DMS53 (cell line): ENCODE measurements around the gene PTPN6.

Experiments used
- DNase-seq: peaks from one replicate; lab custom pipeline; 2025; lab: John Stamatoyannopoulos, UW

The PTPN6 gene

DNA sequence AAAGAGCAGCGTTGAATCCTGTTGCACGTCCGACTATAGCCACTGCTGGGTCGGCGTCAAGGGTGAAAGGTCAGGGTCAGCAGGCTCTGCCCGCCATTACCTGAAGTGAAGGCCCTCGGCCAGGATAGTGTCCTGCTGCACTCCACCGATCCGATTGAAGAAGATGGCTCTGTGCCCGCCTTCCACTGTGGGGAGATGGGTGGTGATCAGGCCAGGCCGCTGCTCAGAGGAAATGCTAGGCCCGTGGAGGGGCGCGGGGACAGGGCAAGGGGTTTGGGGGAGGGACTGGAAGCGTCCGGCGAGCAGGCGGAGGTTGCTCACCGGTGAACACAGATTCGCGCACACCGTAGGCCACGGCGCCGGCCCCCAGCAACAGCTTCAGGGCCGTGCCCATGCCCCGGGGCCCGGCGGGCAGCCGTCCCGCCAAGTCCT is 19.0 kb downstream of the PTPN6 start:
- DNase-seq: no peak

DNA sequence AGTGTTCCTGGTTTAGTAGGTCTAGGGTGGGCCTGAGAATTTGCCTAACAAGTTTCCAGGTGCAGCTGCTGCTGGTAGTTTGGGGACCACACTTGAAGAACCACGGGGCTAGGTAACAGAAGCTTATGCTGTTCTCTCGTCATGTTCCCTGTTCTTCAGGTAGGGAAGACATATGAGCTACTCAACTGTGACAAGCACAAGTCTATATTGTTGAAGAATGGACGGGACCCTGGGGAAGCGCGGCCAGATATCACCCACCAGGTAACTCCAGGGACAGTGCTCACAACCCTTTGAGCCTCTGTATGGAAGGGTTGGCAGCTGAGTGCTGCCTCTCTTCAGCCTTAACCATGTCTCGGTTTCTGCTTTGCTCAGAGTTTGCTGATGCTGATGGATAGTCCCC is 23.0 kb downstream of the PTPN6 start:
- DNase-seq: no peak

DNA sequence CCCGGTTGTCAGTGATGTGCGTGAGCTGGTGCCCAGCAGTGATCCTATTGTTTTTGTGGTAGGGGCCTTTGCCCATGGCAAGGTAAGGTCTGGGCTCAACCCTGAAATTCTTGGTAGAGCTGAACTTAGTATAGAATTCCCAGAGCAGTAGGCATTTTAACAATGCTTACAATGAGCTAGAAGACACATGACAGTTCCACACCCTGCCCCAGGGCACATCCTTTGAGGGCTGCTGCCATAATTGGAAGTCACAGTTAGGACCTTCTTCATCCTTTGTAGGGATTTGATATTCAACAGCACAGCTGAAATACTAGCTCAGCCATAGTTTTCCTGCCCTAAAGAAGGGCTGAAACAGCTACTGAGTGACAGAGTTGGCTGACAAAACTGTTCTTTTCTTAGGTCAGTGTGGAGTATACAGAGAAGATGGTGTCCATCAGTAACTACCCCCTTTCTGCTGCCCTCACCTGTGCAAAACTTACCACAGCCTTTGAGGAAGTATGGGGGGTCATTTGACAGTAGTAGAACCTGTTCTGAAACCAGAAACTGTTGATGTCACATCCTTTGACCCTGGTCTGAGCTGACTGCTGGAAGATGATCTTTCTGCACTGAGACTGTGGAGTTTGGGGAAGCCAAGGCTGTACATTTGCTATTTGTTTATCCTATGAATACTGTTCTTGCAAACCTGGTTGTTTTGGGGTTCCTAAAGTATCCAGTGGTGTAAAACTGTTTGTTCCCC is 24.3 kb downstream of the PTPN6 start:
- DNase-seq: no peak

DNA sequence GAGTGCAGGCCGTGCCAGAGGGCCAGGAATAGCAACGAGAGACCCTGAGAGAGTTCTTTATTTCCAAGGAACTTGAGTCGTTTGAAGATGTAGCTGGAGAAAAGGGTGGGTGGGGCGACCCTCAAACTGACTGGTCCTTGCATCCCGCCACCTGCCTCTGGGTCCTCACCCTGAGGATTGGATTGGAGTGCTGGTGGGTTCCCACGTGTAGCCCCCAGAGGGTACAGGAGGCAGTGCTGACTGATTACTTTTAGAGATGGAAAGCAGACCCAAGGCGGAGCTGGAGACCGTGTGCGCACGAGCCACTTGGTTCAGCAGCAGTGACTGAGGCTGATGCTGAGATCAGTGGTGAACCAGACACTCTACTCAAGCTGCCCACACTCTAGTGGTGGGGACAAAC is 26.5 kb downstream of the PTPN6 start:
- no peak for DNase-seq

DNA sequence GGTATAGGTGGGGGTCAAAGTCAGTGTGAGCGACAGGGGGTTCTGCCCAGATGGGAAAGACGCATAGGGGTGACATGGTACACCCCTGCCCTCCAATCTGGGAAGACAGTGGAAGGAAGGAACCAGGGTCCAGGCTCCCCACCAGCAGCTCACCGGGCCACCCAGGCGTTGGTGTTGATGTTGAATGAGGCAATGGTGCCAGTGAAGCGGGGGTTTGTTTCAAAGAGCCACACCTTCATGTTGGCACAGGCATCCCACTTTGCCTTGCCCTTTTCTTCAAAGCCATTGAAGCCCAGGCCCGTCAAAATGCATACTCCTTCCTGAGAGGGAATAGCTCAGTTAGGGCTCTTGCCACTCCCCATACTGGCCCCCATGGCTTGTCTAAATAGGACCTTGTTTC is 27.0 kb downstream of the PTPN6 start:
- no peak for DNase-seq

DNA sequence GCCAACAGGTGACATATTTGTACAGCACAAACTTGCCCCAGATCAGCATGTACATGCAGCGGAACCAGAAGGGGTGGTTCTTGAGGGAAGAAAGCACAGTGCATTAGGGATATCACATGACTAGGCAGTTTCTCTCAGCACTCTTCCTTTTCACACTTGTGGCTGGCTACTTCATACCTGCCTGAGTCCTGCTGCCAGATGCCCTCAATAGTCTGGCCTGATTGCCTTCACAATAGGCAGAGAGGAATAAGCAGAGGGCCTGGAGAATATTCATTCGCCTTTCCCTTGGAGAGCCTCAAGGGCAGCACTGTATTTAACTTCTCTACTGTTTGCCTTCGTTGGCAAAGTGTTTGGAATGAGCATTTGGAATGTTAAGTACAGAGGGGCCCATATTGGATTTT is 27.5 kb downstream of the PTPN6 start:
- peak; percentile 55 for DNase-seq

DNA sequence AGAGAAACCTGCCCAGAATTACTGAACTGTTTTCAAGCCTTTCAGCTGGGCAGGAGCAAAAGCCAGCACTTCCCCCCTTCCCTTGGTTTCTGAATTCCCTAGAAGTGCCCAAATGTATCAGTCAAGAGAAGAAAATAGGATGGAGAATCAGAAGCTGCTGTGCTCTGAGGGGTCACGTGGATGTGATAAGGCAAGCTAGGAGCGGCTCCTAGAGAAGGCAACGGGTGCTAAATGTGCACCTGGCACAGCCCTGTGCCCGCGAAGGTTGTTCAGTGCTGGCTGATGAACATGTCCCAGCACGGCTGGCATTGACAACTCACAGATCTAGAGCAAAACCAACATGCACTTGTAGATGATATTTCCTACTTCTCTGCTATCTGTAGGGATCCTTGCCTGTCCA is 27.9 kb downstream of the PTPN6 start:
- DNase-seq: no peak

- DNase-seq: no peak
Measured at GRCh38 chr12:6979453-6979852, 28.3 kb downstream of the PTPN6 start.

DNA sequence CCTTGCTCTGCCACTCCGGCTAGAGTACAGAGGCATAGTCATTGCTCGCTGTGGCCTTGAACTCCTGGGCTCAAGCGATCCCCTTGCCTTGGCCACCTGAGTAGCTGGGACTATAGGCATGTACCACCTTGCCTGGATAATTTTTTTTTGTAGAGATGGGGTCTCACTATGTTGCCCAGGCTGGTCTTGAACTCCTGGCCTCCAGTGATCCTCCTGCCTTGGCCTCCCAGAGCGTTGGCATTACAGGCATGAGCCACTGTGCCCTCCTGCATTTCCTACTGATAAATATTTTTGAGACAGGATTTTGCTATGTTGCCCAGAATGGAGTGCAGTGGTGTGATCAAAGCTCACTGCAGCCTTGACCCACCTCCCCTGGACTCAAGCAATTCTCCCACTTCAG is 28.9 kb downstream of the PTPN6 start:
- DNase-seq: no peak

GRCh38 chr12:6980740-6981139 is 29.6 kb downstream of the PTPN6 start:
- DNase-seq: no peak

DNA sequence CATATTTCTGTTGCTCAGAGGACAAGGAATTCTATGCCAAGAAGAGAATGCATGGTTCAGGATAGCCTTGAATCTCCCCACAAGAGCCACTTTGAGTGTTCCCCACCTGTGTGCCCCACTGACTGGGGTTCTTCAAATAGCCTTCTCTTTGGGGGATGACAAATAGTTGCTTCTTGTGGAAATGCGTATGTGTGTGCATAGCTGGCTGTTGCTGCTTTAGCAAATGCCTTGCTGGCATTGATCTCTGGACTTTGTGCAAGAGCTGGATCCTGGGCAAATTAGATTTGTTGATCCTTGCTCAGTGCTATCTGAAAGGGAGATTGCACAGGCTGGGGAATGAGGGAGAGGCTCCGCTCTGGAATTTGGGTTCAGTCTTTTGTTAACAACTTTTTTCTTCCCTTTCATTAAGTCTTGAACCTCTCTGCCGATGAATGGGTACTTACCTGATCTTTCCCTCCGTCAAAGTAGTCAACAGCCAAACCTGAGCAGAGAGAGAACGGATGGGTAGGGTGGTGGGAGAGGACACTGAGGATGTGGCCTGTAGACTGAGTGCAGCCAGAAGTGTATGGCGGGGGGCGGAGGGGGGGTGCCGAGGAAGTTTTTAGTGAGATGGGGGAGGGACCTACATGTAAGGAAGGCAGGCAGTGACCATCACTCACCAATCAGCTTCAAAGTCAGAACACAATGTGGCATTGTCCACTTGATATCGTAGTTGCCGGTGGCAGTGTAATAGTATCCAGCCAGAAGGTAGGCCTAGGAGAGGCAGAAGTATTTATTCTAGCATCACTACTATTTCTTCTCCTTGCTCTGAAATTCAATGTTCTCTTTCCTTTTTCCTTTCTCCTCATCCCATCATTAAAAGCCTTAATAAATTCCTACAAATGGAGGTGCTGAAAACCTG is 30.2 kb downstream of the PTPN6 start:
- DNase-seq: no peak

DNA sequence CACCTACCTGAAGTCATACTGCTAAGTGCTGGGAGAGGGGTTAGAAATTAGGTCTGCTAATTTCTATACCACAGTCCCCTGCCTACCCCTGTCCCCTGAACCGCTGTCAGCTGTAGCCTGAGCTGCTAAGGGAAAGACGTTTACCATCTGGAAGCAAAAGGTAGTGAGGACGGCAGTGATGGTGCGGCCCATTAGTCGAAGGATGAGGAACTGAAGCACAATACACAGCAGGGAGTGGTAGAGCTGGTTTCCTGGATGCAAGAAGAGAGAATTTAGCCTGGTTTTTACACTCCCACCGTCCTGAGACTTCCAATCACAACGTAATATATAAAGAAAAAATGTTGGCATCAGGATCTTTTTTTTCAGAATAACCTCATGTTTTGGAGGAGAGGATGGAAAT is 31.4 kb downstream of the PTPN6 start:
- no peak for DNase-seq

- no peak for DNase-seq
Measured at GRCh38 chr12:6987956-6988553, 36.9 kb downstream of the PTPN6 start.

DNA sequence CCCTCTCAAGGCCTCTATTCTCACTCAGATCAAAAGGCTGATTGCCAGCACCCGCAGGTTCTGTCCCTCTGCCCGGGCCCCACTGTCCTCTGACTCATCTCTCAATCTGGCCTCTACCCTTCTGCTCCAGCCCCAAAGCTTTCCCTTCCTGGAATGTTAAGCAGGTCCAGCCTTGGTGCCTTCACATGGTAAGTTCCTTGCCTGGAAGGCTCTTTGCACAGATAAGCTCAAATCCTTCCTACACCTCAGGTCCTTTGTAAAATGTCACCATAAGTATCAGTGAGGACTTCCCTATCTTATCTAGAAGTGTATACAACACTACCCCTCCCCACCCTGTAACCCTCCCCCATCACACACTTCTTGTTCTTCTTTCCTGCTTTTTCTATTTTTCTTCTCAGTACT is 44.9 kb downstream of the PTPN6 start:
- peak; percentile 70 for DNase-seq

DNA sequence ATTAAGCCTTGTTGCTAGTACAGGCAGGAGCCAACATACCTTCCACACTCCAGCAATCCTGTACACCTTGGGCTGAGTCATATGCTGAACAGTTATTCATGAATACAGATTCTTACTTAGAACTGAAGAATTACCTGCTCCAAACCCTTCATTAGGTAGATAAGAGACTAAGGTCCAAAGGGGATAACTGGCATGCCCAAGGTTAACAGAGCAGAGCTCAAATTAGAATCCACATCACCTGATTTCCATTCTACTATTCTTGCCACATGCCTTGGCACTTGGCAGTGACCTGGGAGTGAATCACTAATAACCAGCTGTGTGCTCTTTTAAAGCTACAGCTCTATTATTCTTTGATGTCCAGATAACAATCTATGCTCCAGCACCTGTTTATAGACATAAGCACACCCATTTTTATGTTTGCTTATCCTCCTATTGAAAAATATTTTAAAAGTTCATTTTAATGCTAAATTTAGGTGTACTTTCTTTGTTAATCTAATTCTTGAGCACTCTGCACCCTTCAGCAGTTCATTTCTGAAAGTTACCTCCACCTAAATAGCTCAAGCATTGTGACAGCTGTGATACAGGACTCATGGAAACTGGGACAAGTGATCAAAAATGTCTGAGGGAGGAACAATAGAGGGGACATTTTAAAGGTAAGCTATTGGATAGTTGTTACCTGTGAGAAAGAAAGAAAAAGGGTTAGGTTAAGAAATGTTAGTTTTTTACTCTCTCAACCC is 47.7 kb downstream of the PTPN6 start:
- DNase-seq: peak; percentile 33

DNA sequence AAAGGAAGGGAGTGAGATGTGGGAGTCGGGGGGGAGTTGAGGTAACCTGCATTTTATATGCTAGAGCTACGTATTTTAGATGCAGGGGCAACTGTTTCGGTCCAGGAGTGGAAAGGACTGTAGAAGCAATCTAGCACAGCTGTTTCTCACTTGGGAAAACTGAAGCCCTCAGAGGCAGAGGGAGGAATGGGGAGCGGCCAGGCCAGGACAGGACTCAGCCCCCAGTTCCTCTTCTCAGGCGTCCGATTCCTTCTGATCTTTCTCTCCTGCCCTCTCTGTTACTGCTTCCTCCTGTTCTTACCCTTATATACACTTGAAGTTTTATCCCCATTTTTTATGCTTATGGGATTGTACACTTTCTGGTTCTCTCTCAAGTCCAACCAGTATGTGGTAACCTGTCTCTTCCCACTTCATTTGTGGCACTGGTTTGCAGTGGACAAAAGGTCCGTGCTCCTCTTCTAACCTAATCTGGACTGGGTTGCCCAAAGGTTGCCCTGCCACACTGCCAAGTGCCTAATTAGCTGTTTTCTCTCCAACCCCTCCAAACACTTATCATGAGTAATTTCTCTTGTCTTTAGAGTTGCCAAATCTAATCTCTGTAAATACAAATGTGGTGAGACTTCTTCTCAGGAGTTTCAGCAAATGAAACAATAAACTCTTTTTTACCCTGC is 50.9 kb downstream of the PTPN6 start:
- DNase-seq: no peak

GRCh38 chr12:7004287-7004803 is 53.2 kb downstream of the PTPN6 start:
- no peak for DNase-seq

DNA sequence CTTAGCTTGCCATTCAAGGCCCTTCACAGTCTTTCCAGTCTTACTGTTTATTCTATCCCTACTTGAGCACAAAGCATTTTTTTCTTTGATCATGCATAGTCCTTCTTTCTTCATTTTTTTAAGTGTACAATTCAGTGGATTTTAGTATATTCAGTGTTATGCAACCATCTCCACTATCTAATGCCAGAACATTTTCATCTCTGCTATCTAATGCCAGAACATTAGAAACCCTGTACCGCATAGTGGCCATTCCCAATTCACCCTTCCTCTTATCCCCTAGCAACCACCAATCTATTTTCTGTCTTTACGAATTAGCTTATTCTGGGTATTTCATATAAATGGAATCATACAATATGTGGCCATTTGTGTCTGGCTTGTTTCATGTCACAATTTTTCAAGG is 53.7 kb downstream of the PTPN6 start:
- DNase-seq: no peak

- no peak for DNase-seq
Measured at GRCh38 chr12:7005311-7005710, 54.2 kb downstream of the PTPN6 start.

DNA sequence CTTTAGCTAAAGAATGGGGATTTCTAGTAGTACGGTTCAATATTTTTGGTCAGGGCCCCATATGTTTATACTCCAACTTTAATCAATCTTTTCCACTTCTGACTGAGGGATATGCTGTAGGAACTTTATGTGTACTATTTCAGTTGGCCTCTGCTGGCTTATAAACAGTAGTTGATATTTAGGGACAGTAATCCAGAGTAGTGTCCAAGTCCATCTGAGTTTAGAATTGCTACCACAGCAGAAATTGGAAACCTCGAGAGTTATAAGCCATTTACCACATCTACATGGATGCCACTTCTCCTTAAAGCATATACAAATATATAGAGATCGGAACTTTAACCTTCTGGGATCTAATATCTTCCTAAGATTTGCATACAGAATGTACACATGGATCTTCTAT is 55.5 kb downstream of the PTPN6 start:
- DNase-seq: no peak

GRCh38 chr12:7008864-7009263 is 57.7 kb downstream of the PTPN6 start:
- DNase-seq: no peak
